ENCODE results near the gene CCNY.

DNA sequence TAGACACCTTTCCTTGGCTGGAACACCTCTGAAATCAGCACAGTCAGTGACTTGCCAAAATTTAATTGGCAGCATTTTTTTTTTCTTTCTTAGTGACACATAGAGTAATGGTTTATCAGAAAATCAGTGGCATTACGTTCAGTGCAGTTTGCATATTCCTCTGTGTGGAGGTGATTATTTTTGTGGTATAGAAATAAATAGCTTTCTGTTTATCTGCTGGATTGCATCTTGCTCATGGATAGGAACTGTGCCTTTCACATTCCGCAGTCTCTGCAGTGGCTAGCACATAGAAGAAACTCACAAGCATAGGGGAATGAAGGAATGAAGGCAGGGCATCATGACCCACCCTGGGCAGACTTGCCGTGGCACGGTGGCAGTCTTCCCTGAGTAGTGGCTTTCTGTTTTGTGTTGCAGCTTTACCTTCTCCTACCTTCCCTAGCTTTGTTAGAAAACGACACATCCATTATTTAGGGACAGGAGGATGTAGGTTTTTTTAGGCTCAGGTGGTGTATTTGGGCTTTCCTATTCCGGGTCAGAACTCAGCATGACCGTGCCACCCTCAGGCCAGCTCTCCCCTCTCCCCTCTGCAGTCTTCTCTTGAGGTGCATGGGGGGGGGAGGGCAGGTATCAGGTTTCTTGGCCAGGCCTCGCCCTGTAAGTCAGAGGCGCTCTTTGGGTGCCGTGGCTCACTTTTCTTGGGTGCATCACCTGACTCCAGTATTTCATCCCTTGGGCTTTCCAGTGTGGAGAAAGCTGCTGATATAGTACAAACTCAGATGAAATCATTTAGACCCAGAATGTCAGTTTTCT, 156.3 kb downstream of the CCNY start:
- TF ChIP-seq, protein P1, sequence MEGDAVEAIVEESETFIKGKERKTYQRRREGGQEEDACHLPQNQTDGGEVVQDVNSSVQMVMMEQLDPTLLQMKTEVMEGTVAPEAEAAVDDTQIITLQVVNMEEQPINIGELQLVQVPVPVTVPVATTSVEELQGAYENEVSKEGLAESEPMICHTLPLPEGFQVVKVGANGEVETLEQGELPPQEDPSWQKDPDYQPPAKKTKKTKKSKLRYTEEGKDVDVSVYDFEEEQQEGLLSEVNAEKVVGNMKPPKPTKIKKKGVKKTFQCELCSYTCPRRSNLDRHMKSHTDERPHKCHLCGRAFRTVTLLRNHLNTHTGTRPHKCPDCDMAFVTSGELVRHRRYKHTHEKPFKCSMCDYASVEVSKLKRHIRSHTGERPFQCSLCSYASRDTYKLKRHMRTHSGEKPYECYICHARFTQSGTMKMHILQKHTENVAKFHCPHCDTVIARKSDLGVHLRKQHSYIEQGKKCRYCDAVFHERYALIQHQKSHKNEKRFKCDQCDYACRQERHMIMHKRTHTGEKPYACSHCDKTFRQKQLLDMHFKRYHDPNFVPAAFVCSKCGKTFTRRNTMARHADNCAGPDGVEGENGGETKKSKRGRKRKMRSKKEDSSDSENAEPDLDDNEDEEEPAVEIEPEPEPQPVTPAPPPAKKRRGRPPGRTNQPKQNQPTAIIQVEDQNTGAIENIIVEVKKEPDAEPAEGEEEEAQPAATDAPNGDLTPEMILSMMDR (IDR thresholded peaks at IDR 0.05 in 2 of 3, conservative IDR thresholded peaks at IDR 0.05 in 1 of 3; ENCODE audit: borderline replicate concordance in 1 of 3, insufficient read depth in 1 of 3, low read depth in 2 of 3, low read length in 2 of 3) = no peak
- TF ChIP-seq EGR1 (IDR thresholded peaks at IDR 0.05; ENCODE audit: low read depth) (no peak), EZH2phosphoT487 (IDR thresholded peaks at IDR 0.05; ENCODE audit: borderline replicate concordance) (no peak), JUND (IDR thresholded peaks at IDR 0.05) (no peak), SP1 (IDR thresholded peaks at IDR 0.05; ENCODE audit: low read depth) (no peak), TCF7L2 (IDR thresholded peaks at IDR 0.05; ENCODE audit: borderline replicate concordance, extremely low read depth, insufficient read depth, insufficient read length) (no peak), POLR2AphosphoS5 (IDR thresholded peaks at IDR 0.05; ENCODE audit: low read depth, low read length) (no peak)

Data from HCT116 (cell line).